HEK293 (cell line): ENCODE results near the gene INTS14.

Experiments used
- GFI1B ChIP-seq: fragments of 450-650 bp; formaldehyde crosslinking; IDR thresholded peaks from 2 replicates; pipeline ENCODE4 v1.5.1; 2016; ENCODE audit warnings: missing biosample characterization, missing genetic modification characterization
- HOXA7 ChIP-seq: sonication (generic); formaldehyde crosslinking; IDR thresholded peaks from 2 replicates; pipeline ENCODE4 v1.8.1; 2022; ENCODE audit warnings: missing genetic modification reagents, borderline replicate concordance
- INSM2 ChIP-seq: fragments of 450-650 bp; formaldehyde crosslinking; IDR thresholded peaks from 2 replicates; pipeline ENCODE4 v1.5.1; 2016; ENCODE audit warnings: missing biosample characterization, missing genetic modification characterization
- RBAK ChIP-seq: fragments of 450-650 bp; formaldehyde crosslinking; IDR thresholded peaks from 2 replicates; pipeline ENCODE4 v1.5.1; 2016; ENCODE audit warnings: missing biosample characterization, missing genetic modification characterization
- REPIN1 ChIP-seq: fragments of 450-650 bp; formaldehyde crosslinking; IDR thresholded peaks from 2 replicates; pipeline ENCODE4 v1.5.1; 2017; ENCODE audit warnings: missing biosample characterization, missing genetic modification characterization, low read depth
- ZBTB7A ChIP-seq: fragments of 450-650 bp; formaldehyde crosslinking; IDR thresholded peaks from 2 replicates; pipeline ENCODE4 v1.5.1; 2016; ENCODE audit warnings: low read depth, missing biosample characterization, missing genetic modification characterization
- ZNF274 ChIP-seq, 2 experiments: fragments of 200-500 bp in 1 of 2; fragments of 450-650 bp in 1 of 2; sonication (Bioruptor generic) in 1 of 2; formaldehyde crosslinking in 1 of 2; IDR thresholded peaks; 2 replicates each; pipeline versions ENCODE4 v1.5.1 to v1.6.1; 2014 to 2016; ENCODE audit warnings: borderline replicate concordance in 1 of 2, inconsistent platforms in 1 of 2, low read length in 1 of 2, missing biosample characterization in 1 of 2, missing genetic modification characterization in 1 of 2
- ZNF350 ChIP-seq: fragments of 450-650 bp; formaldehyde crosslinking; IDR thresholded peaks from 2 replicates; pipeline ENCODE4 v1.5.0; 2017; ENCODE audit warnings: missing biosample characterization, mild to moderate bottlenecking, missing genetic modification characterization
- ZNF423 ChIP-seq: fragments of 450-650 bp; formaldehyde crosslinking; IDR thresholded peaks from 2 replicates; pipeline ENCODE4 v1.5.1; 2016; ENCODE audit warnings: missing biosample characterization, missing genetic modification characterization
- TF ChIP-seq, protein P1 (sequence below): fragments of 450-650 bp; formaldehyde crosslinking; IDR thresholded peaks from 2 replicates; pipeline ENCODE4 v1.5.1; 2016; ENCODE audit warnings: missing biosample characterization, missing genetic modification characterization
- TF ChIP-seq, protein P2 (sequence below): fragments of 450-650 bp; IDR thresholded peaks from 2 replicates; pipeline ENCODE4 v1.5.1; 2018; ENCODE audit warnings: missing biosample characterization, mild to moderate bottlenecking, missing genetic modification characterization

DNA sequence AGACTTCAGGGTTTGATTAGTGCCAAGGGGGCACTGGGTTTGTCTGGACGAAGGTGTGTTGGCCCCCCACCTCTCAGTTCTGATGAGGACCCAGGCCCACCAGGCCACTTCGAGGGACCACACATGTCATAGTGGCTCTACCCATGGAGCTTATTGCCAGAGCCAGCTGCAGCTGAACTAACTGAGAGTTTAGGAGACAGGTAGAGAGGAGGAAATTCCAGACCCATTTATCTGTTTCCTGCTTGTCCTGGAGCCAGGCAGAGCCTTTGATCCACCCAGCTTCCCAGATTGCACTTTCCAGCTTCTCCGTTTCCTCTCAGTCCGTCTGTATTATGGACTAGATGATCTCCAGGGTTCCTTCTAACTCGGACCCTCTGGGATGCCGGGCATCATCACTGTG, 31.7 kb upstream of the INTS14 start:
- TF ChIP-seq INSM2 (tag by site-specific recombination) (no peak), GFI1B (tag by site-specific recombination) (no peak), ZNF274 (IDR thresholded peaks at IDR 0.05; ENCODE audit: low read length) (no peak), ZNF274 (tag by site-specific recombination; IDR thresholded peaks at IDR 0.05; ENCODE audit: borderline replicate concordance) (no peak), ZNF350 (tag by site-specific recombination) (no peak), REPIN1 (no peak), ZBTB7A (tag by site-specific recombination) (no peak), RBAK (tag by site-specific recombination) (no peak), ZNF423 (tag by site-specific recombination) (no peak), HOXA7 (CRISPR knock-in tag) (no peak)
- TF ChIP-seq, protein P1, sequence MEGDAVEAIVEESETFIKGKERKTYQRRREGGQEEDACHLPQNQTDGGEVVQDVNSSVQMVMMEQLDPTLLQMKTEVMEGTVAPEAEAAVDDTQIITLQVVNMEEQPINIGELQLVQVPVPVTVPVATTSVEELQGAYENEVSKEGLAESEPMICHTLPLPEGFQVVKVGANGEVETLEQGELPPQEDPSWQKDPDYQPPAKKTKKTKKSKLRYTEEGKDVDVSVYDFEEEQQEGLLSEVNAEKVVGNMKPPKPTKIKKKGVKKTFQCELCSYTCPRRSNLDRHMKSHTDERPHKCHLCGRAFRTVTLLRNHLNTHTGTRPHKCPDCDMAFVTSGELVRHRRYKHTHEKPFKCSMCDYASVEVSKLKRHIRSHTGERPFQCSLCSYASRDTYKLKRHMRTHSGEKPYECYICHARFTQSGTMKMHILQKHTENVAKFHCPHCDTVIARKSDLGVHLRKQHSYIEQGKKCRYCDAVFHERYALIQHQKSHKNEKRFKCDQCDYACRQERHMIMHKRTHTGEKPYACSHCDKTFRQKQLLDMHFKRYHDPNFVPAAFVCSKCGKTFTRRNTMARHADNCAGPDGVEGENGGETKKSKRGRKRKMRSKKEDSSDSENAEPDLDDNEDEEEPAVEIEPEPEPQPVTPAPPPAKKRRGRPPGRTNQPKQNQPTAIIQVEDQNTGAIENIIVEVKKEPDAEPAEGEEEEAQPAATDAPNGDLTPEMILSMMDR (tag by site-specific recombination) = no peak
- TF ChIP-seq, protein P2, sequence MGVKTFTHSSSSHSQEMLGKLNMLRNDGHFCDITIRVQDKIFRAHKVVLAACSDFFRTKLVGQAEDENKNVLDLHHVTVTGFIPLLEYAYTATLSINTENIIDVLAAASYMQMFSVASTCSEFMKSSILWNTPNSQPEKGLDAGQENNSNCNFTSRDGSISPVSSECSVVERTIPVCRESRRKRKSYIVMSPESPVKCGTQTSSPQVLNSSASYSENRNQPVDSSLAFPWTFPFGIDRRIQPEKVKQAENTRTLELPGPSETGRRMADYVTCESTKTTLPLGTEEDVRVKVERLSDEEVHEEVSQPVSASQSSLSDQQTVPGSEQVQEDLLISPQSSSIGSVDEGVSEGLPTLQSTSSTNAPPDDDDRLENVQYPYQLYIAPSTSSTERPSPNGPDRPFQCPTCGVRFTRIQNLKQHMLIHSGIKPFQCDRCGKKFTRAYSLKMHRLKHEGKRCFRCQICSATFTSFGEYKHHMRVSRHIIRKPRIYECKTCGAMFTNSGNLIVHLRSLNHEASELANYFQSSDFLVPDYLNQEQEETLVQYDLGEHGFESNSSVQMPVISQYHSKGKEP (tag by site-specific recombination) = no peak
